NCI-H82 (cell line): ENCODE data around the gene TMEM150A.
"Not testable (repeated sequence)": the region's sequence is repeated elsewhere in the genome, so short reads cannot be mapped to it uniquely, and the experiment has no call there.

Experiments used
- DNase-seq: peaks from one replicate; lab custom pipeline; 2025; lab: John Stamatoyannopoulos, UW

TMEM150A gene

GRCh38 chr2:85564144-85564563 lies 38.3 kb downstream of the TMEM150A start:
- no peak for DNase-seq

GRCh38 chr2:85561280-85562212 lies 41.0 kb downstream of the TMEM150A start, which contains the start of gene GGCX:
Gene GGCX (minus strand): TSS chr2:85561493. CDS start chr2:85561428, 65 bp downstream.
- peak; percentile 98 for DNase-seq

GRCh38 chr2:85560812-85561279 lies 41.7 kb downstream of the TMEM150A start:
- DNase-seq = no peak

- DNase-seq = not testable (repeated sequence)
These were observed 42.1 kb downstream of the TMEM150A start for GRCh38 chr2:85560403-85560726.

DNA sequence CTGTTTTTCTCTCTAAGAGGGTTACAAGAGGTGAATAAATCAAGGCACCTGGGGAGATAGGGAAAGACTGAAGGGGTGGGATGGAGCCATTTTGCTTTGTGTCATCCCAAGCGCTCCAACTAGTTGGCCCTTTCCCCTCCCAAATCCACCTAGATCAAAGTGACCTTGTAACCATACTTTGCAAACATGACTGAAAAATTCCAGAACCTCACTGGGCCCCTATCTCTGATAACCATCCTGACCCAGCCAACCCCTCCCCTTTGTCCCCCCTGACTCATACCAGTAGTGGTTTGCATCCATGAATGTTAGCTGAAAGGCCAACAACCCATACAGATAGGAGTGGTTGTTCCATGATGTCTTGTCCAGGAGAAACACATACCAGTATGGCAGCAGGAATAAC lies 44.3 kb downstream of the TMEM150A start:
- DNase-seq = no peak

- no peak for DNase-seq
These were observed 45.4 kb downstream of the TMEM150A start for GRCh38 chr2:85557130-85557529.

GRCh38 chr2:85554980-85555612 lies 47.4 kb downstream of the TMEM150A start:
- DNase-seq = no peak

- DNase-seq = no peak
These were observed 49.3 kb downstream of the TMEM150A start for GRCh38 chr2:85553184-85553583.

- peak; percentile 89 for DNase-seq
These were observed 50.5 kb downstream of the TMEM150A start for GRCh38 chr2:85551698-85552678.

- no peak for DNase-seq
These were observed 52.0 kb downstream of the TMEM150A start for GRCh38 chr2:85550486-85550885.

- DNase-seq = peak; percentile 78
These were observed 52.7 kb downstream of the TMEM150A start for GRCh38 chr2:85549826-85550225.

GRCh38 chr2:85549095-85549494 lies 53.4 kb downstream of the TMEM150A start:
- no peak for DNase-seq

DNA sequence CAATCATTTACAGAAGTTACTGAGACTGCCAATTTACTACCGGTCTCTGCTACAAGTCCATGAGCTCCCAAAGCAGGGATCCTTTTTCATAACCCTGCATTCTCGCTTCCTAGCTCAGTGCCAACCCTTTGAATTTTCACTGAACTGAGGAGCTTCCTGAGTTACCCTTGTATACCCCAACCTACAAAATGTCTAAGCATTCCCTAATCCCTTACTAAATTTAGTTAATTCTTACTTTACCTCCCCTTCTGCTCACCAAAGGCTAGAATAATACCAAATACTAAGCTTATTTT lies 53.9 kb downstream of the TMEM150A start:
- DNase-seq = no peak
